GM12891 (cell line): ENCODE results near the gene SPHKAP. TPM values are rescaled to one million over a fixed set of nuclear protein-coding genes. Genes with fewer than 3 reads are reported as not detected.
"Not testable (repeated sequence)": the region's sequence is repeated elsewhere in the genome, so short reads cannot be mapped to it uniquely, and the experiment has no call there.

Source experiments
- DNase-seq: peaks from one replicate; pipeline ENCODE4 v3.0.0; 2011; ENCODE audit warnings: low spot score; ENCODE audit not compliant: insufficient read length
- FAIRE-seq: peaks from 2 replicates; lab custom pipeline; 2011; peaks lifted over from hg19 to GRCh38; lab: Jason Lieb, UNC
- PAX5 ChIP-seq: IDR thresholded peaks from 2 replicates; pipeline ENCODE4 v1.6.1; 2011; ENCODE audit warnings: low read length, moderate library complexity, mild to moderate bottlenecking; ENCODE audit not compliant: insufficient read depth, severe bottlenecking
- POLR2A ChIP-seq: IDR thresholded peaks from 2 replicates; pipeline ENCODE4 v1.6.1; 2011; ENCODE audit warnings: low read depth, low read length, control low read depth
- POLR2AphosphoS5 ChIP-seq: IDR thresholded peaks from 2 replicates; pipeline ENCODE4 v1.6.1; 2011; ENCODE audit warnings: low read depth, low read length, control low read depth
- POU2F2 ChIP-seq: IDR thresholded peaks from 2 replicates; pipeline ENCODE4 v1.6.1; 2011; ENCODE audit warnings: low read depth, mild to moderate bottlenecking, control low read depth, low read length, moderate library complexity
- SPI1 ChIP-seq: IDR thresholded peaks from 2 replicates; pipeline ENCODE4 v1.6.1; 2011; ENCODE audit warnings: low read depth, low read length, control low read depth
- TAF1 ChIP-seq: IDR thresholded peaks from 2 replicates; pipeline ENCODE4 v1.6.1; 2011; ENCODE audit warnings: low read depth, low read length, control low read depth
- polyA plus RNA-seq: library from polyadenylated mRNA; unstranded; fragments of >200 nt; gene quantifications from one replicate; pipeline ENCODE4 v1.2.1, GENCODE V29; 2012; ENCODE audit warnings: low read depth, missing spikeins, inconsistent platforms; ENCODE audit not compliant: missing spikeins

SPHKAP gene
- not detected for polyA plus RNA-seq

- no peak for TF ChIP-seq POU2F2
- no peak for TF ChIP-seq POLR2AphosphoS5
- TF ChIP-seq TAF1, result no peak
- no peak for TF ChIP-seq PAX5
- TF ChIP-seq SPI1, result no peak
- TF ChIP-seq POLR2A, result no peak
- FAIRE-seq, result no peak
- DNase-seq, result no peak
These were observed at the start of gene SPHKAP for GRCh38 chr2:228181098-228182019. SPHKAP (minus strand) TSS chr2:228181687; CDS start chr2:228181598, 89 bp downstream.

GRCh38 chr2:228227466-228227865 lies 46.0 kb upstream of the SPHKAP start:
- FAIRE-seq (no peak), DNase-seq (no peak)
- TF ChIP-seq POU2F2, result no peak
- no peak for TF ChIP-seq TAF1
- TF ChIP-seq SPI1, result no peak
- TF ChIP-seq POLR2A, result no peak
- TF ChIP-seq PAX5, result no peak
- no peak for TF ChIP-seq POLR2AphosphoS5

- no peak for DNase-seq
- no peak for FAIRE-seq
- no peak for TF ChIP-seq TAF1
- no peak for TF ChIP-seq POU2F2
- TF ChIP-seq SPI1, result no peak
- no peak for TF ChIP-seq PAX5
- no peak for TF ChIP-seq POLR2AphosphoS5
- no peak for TF ChIP-seq POLR2A
These were observed 42.9 kb upstream of the SPHKAP start for GRCh38 chr2:228224410-228224809.

- DNase-seq, FAIRE-seq: not testable (repeated sequence)
These were observed 37.1 kb upstream of the SPHKAP start for GRCh38 chr2:228218593-228218992.

GRCh38 chr2:228197504-228197903 lies 16.0 kb upstream of the SPHKAP start:
- DNase-seq (no peak), FAIRE-seq (no peak)
- TF ChIP-seq SPI1 (no peak), POU2F2 (no peak), PAX5 (no peak), POLR2A (no peak), POLR2AphosphoS5 (no peak), TAF1 (no peak)

GRCh38 chr2:228180181-228181097 lies 1.0 kb downstream of the SPHKAP start:
- FAIRE-seq (no peak), DNase-seq (no peak)
- TF ChIP-seq SPI1, result no peak
- TF ChIP-seq POU2F2, result no peak
- no peak for TF ChIP-seq PAX5
- TF ChIP-seq POLR2A, result no peak
- no peak for TF ChIP-seq POLR2AphosphoS5
- TF ChIP-seq TAF1, result no peak

GRCh38 chr2:228167290-228167689 lies 14.2 kb downstream of the SPHKAP start:
- FAIRE-seq, result no peak
- no peak for TF ChIP-seq PAX5
- TF ChIP-seq SPI1, result no peak
- no peak for TF ChIP-seq POU2F2
- TF ChIP-seq TAF1, result no peak
- TF ChIP-seq POLR2AphosphoS5, result no peak
- no peak for TF ChIP-seq POLR2A

GRCh38 chr2:228164718-228165117 lies 16.8 kb downstream of the SPHKAP start:
- no peak for TF ChIP-seq TAF1
- TF ChIP-seq SPI1, result no peak
- no peak for TF ChIP-seq POLR2AphosphoS5
- no peak for TF ChIP-seq PAX5
- no peak for TF ChIP-seq POLR2A
- no peak for TF ChIP-seq POU2F2

More at GRCh38 chr2:228167290-228167689, 14.2 kb downstream of the SPHKAP start:
- DNase-seq, result no peak

GRCh38 chr2:228157841-228158240 lies 23.6 kb downstream of the SPHKAP start:
- no peak for FAIRE-seq

More at GRCh38 chr2:228164718-228165117, 16.8 kb downstream of the SPHKAP start:
- DNase-seq (no peak), FAIRE-seq (no peak)

More at GRCh38 chr2:228157841-228158240, 23.6 kb downstream of the SPHKAP start:
- TF ChIP-seq POLR2AphosphoS5 (no peak), SPI1 (no peak), PAX5 (no peak)
- no peak for DNase-seq
